SK-N-SH (cell line): ENCODE results near the gene RARG. TPM values are rescaled to one million over a fixed set of nuclear protein-coding genes. Genes with fewer than 3 reads are reported as not detected.

Source experiments
- CTCF ChIA-PET: fragments of 300-600, 350-600 bp; formaldehyde crosslinking; extraction: SDS; loops from one replicate; lab custom pipeline; 2021; lab: Yijun Ruan, JAX
- POLR2A ChIA-PET: fragments of 350-600 bp; sonication (Branson Sonifier 250); formaldehyde crosslinking; extraction: SDS; loops from one replicate; lab custom pipeline; 2020; ENCODE audit warnings: antibody characterized with exemption, inconsistent platforms; lab: Yijun Ruan, JAX
- DNase-seq: peaks from one replicate; pipeline ENCODE4 v3.0.0; 2012
- H2AFZ ChIP-seq: fragments of 200-600 bp; sonication (generic); 2 replicates; pipeline ENCODE4 v1.8.1; 2016; ENCODE audit warnings: antibody characterized with exemption, mild to moderate bottlenecking, low read depth
- H3F3A ChIP-seq: fragments of 200-600 bp; sonication (generic); replicated peaks from 2 replicates; pipeline ENCODE3; 2016; ENCODE audit warnings: antibody characterized with exemption, mild to moderate bottlenecking; ENCODE audit not compliant: insufficient read depth
- H3K27ac ChIP-seq, 2 experiments: fragments of 200-500 bp in 1 of 2; fragments of 200-600 bp in 1 of 2; sonication (Bioruptor generic) in 1 of 2; sonication (generic), shearing (Covaris generic) in 1 of 2; 2 replicates each; pipeline versions ENCODE4 v1.5.1 to v1.6.1; 2014 to 2016; ENCODE audit warnings: low read depth in 2 of 2, inconsistent platforms in 1 of 2, low read length in 1 of 2, mild to moderate bottlenecking in 1 of 2, mixed read lengths in 1 of 2
- H3K27me3 ChIP-seq: fragments of 200-600 bp; sonication (generic), shearing (Covaris generic); 2 replicates; pipeline ENCODE4 v1.6.1; 2016; ENCODE audit warnings: mixed run types; ENCODE audit not compliant: insufficient read depth
- H3K36me3 ChIP-seq, 2 experiments: fragments of 200-500 bp in 1 of 2; fragments of 200-600 bp in 1 of 2; sonication (Bioruptor generic) in 1 of 2; sonication (generic) in 1 of 2; replicated peaks in 1 of 2; 2 replicates each; pipeline versions ENCODE3 to v1.5.1; 2014 to 2016; ENCODE audit warnings: low read length in 1 of 2, mild to moderate bottlenecking in 1 of 2; ENCODE audit not compliant: insufficient read depth in 2 of 2, control insufficient read depth in 1 of 2
- H3K4me1 ChIP-seq, 2 experiments: fragments of 200-500 bp in 1 of 2; fragments of 200-600 bp in 1 of 2; sonication (Bioruptor generic) in 1 of 2; sonication (generic), shearing (Covaris generic) in 1 of 2; 2 replicates each; pipeline versions ENCODE4 v1.5.1 to v1.6.1; 2014 to 2016; ENCODE audit warnings: low read depth in 1 of 2, low read length in 1 of 2, mixed run types in 1 of 2; ENCODE audit not compliant: insufficient read depth in 2 of 2, control insufficient read depth in 1 of 2
- H3K4me2 ChIP-seq: fragments of 200-600 bp; sonication (generic), shearing (Covaris generic); 2 replicates; pipeline ENCODE4 v1.6.1; 2017; ENCODE audit warnings: mixed run types
- H3K4me3 ChIP-seq, 2 experiments: fragments of 200-500 bp in 1 of 2; fragments of 200-600 bp in 1 of 2; sonication (Bioruptor generic) in 1 of 2; sonication (generic), shearing (Covaris generic) in 1 of 2; 2 replicates each; pipeline versions ENCODE4 v1.5.1 to v1.8.1; 2014 to 2016; ENCODE audit warnings: low read depth in 2 of 2, inconsistent platforms in 1 of 2, low read length in 1 of 2, mild to moderate bottlenecking in 1 of 2, mixed read lengths in 1 of 2, moderate library complexity in 1 of 2
- H3K79me2 ChIP-seq: fragments of 200-600 bp; sonication (generic); 2 replicates; pipeline ENCODE4 v1.8.1; 2017; ENCODE audit warnings: mild to moderate bottlenecking; ENCODE audit not compliant: insufficient read depth
- H3K9ac ChIP-seq: fragments of 200-600 bp; sonication (generic); 2 replicates; pipeline ENCODE4 v1.6.1; 2017; ENCODE audit warnings: mixed run types
- H3K9me2 ChIP-seq: fragments of 200-600 bp; sonication (generic); 2 replicates; pipeline ENCODE4 v1.6.1; 2017; ENCODE audit warnings: mixed run types
- H3K9me3 ChIP-seq: fragments of 200-600 bp; sonication (generic); 2 replicates; pipeline ENCODE4 v1.6.1; 2017; ENCODE audit warnings: mixed run types, mild to moderate bottlenecking, moderate library complexity
- H4K20me1 ChIP-seq: fragments of 200-600 bp; sonication (generic); 2 replicates; pipeline ENCODE4 v1.6.1; 2017; ENCODE audit warnings: mild to moderate bottlenecking, mixed run types; ENCODE audit not compliant: insufficient read depth
- EP300 ChIP-seq, 2 experiments: IDR thresholded peaks; 2 replicates each; pipeline versions ENCODE4 v1.4.0 to v1.6.1; 2012; ENCODE audit warnings: borderline replicate concordance in 1 of 2, low read depth in 1 of 2, low read length in 1 of 2
- FOXJ3 ChIP-seq: sonication (generic); formaldehyde crosslinking; IDR thresholded peaks from 2 replicates; pipeline ENCODE4 v1.5.1; 2020; ENCODE audit warnings: mild to moderate bottlenecking, missing genetic modification reagents
- FOXM1 ChIP-seq: IDR thresholded peaks from 2 replicates; pipeline ENCODE4 v1.4.0; 2012; ENCODE audit warnings: low read depth, mild to moderate bottlenecking
- GABPA ChIP-seq: IDR thresholded peaks from 2 replicates; pipeline ENCODE4 v1.4.0; 2012; ENCODE audit warnings: low read depth, mild to moderate bottlenecking
- JUND ChIP-seq: IDR thresholded peaks from 2 replicates; pipeline ENCODE4 v1.4.0; 2012
- MXI1 ChIP-seq: IDR thresholded peaks from 2 replicates; pipeline ENCODE4 v1.6.1; 2012; ENCODE audit warnings: mild to moderate bottlenecking, low read depth, low read length, improper control_type of control experiment
- NFIC ChIP-seq: IDR thresholded peaks from 2 replicates; pipeline ENCODE4 v1.4.0; 2012; ENCODE audit warnings: borderline replicate concordance
- NRF1 ChIP-seq: IDR thresholded peaks from 2 replicates; pipeline ENCODE4 v1.6.1; 2012; ENCODE audit warnings: low read depth, mild to moderate bottlenecking, low read length
- POLR2AphosphoS5 ChIP-seq: IDR thresholded peaks from 2 replicates; pipeline ENCODE4 v1.6.1; 2012; ENCODE audit warnings: low read depth, low read length
- RCOR1 ChIP-seq: fragments of 150-350 bp; IDR thresholded peaks from 2 replicates; pipeline ENCODE4 v1.6.1; 2017; ENCODE audit warnings: antibody characterized with exemption, low read length
- RXRA ChIP-seq: IDR thresholded peaks from 2 replicates; pipeline ENCODE4 v1.4.0; 2012; ENCODE audit warnings: low read depth, mild to moderate bottlenecking, borderline replicate concordance
- TAF1 ChIP-seq: IDR thresholded peaks from 2 replicates; pipeline ENCODE4 v1.6.1; 2012; ENCODE audit warnings: low read depth, mild to moderate bottlenecking, low read length, moderate library complexity, borderline replicate concordance
- TCF12 ChIP-seq: IDR thresholded peaks from 2 replicates; pipeline ENCODE4 v1.4.0; 2012
- WGBS: methylation state at CpG from one replicate; pipeline ENCODE4 v1.1.6; 2017; ENCODE audit warnings: low lambda C conversion rate; 5-methylcytosine and 5-hydroxymethylcytosine counted together
- polyA plus RNA-seq, 3 experiments: library from polyadenylated mRNA; depleted of rRNA; stranded (reverse); fragments of >200 nt; gene quantifications; 2 replicates each; pipeline ENCODE4 v1.2.3, GENCODE V29; 2012
- TF ChIP-seq, protein P1 (sequence below): IDR thresholded peaks from 2 replicates; pipeline ENCODE4 v1.4.0; 2012; ENCODE audit warnings: low read depth, borderline replicate concordance
- TF ChIP-seq, protein P2 (sequence below): IDR thresholded peaks from 2 replicates; pipeline ENCODE4; 2012
- TF ChIP-seq, protein P3 (sequence below): IDR thresholded peaks from 2 replicates; pipeline ENCODE4 v1.4.0; 2012; ENCODE audit warnings: low read depth
- TF ChIP-seq, protein P4 (sequence below): fragments of 200-600 bp; sonication (generic); IDR thresholded peaks from 2 replicates; pipeline ENCODE4 v1.6.1; 2017; ENCODE audit warnings: antibody characterized with exemption, mild to moderate bottlenecking, moderate library complexity
- TF ChIP-seq, protein P5 (sequence below): fragments of 150-350 bp; IDR thresholded peaks from 2 replicates; pipeline ENCODE4 v1.6.1; 2016; ENCODE audit warnings: mild to moderate bottlenecking, low read depth, low read length
- TF ChIP-seq, protein P6 (sequence below): IDR thresholded peaks from 2 replicates; pipeline ENCODE4 v1.4.0; 2012; ENCODE audit warnings: low read depth, borderline replicate concordance

The RARG gene
- polyA plus RNA-seq, 1 of the 3 experiments (the other 2 are of a cell fraction): 36.6 TPM

DNA sequence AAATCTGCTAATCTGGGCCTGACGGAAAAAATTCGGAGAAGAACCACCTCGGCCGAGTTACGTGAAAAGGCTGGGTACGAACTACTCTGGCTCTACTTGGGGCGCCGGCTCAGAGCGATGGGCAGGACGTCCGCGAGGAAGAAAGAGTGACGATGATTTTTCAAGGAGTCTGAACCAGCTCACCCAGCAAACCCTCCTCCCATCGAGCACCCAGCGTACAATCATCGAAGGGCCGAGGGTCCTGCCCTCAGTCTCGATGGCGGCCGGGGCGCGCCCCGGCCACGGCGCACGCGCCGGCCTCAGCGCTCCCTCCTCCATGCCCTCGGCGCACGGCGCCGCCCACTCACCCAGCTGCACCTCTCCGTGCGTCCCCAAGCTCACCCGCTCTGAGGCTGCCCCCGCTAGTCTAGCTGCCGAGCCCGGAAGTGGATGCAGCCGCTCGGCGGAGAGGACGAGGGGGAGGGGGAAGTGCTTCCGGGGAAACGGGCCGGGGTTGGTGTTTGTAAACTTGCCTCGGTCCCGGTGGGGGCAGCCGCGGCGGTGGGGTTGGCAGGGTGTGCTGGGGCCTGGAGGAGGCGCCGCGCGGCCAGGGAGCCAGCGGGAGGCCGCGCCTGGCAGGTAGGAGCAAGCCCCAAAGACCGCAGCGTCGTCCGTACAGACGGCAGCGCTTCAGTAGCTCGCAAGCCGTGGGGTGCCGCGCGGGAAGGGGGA is 51.6 kb downstream of the RARG start, which contains the start of the genes CSAD and ZNF740 (continued):
- no peak for TF ChIP-seq FOXJ3 (CRISPR knock-in tag)
- TF ChIP-seq RCOR1: no peak; the same call in 1 of the 2 replicates
- TF ChIP-seq TAF1: peak; percentile 62; the same call in 1 of the 2 replicates
- 0 out of 4 replicates have a peak, but pooled peaks of 1 of the 2 experiments have one; percentile 6 for TF ChIP-seq EP300 (IDR thresholded peaks at IDR 0.05; ENCODE audit: borderline replicate concordance in 1 of 2, low read depth in 1 of 2, low read length in 1 of 2)
- peak; percentile 61 for TF ChIP-seq TCF12
- TF ChIP-seq, protein P1, sequence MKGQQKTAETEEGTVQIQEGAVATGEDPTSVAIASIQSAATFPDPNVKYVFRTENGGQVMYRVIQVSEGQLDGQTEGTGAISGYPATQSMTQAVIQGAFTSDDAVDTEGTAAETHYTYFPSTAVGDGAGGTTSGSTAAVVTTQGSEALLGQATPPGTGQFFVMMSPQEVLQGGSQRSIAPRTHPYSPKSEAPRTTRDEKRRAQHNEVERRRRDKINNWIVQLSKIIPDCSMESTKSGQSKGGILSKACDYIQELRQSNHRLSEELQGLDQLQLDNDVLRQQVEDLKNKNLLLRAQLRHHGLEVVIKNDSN: peak; percentile 46; the same call in 1 of the 2 replicates
- no peak for TF ChIP-seq NFIC
- TF ChIP-seq NRF1: peak; percentile 95
- TF ChIP-seq GABPA: peak; percentile 98
- peak; percentile 66 for TF ChIP-seq POLR2AphosphoS5
- TF ChIP-seq, protein P2, sequence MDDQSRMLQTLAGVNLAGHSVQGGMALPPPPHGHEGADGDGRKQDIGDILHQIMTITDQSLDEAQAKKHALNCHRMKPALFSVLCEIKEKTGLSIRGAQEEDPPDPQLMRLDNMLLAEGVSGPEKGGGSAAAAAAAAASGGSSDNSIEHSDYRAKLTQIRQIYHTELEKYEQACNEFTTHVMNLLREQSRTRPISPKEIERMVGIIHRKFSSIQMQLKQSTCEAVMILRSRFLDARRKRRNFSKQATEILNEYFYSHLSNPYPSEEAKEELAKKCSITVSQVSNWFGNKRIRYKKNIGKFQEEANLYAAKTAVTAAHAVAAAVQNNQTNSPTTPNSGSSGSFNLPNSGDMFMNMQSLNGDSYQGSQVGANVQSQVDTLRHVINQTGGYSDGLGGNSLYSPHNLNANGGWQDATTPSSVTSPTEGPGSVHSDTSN: 0 out of 2 replicates have a peak, but pooled peaks have one; percentile 5
- TF ChIP-seq, protein P3, sequence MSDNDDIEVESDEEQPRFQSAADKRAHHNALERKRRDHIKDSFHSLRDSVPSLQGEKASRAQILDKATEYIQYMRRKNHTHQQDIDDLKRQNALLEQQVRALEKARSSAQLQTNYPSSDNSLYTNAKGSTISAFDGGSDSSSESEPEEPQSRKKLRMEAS: peak; percentile 74; the same call in 1 of the 2 replicates
- TF ChIP-seq, all 33 proteins: peak for 14

DNA sequence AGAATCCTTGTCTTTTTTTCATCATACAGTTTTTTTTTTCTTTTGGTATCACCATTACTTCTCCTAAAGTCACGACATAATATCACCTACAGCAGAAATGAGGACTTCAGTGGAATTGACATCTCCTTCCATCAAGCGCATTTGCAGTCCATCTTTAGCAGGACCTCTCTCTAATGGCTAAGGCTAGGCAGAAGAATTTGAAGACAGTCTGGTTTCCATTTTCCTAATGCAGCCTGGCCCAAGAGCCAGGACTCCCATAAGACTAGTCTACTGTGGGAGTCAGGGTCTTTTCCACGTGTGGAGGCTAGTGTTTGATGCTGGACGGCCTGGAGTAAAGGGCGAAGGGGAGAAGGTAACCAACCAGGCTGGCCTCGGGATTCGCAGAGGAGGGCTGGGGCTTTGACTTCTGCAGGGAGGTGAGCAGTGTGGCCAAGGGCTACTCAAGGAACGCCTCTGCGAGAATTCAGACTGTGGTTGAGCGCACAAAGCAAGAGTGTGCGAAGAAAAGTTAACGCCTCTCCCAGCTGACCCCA is 52.3 kb downstream of the RARG start:
- peak; percentile 53 for DNase-seq
- Histone ChIP-seq H3K36me3 (peaks cover 25 to 27% of the 10 kb centered on the region in 2 experiments), H4K20me1 (no peaks in the 10 kb centered on the region; the same call in 1 of the 2 replicates), H3K27me3 (no peaks in the 10 kb centered on the region), H3F3A (peaks cover 31% of the 10 kb centered on the region), H3K79me2 (peaks cover 37% of the 10 kb centered on the region), H3K9me2 (no peaks in the 10 kb centered on the region), H2AFZ (peak overlapping the region; percentile 85), H3K4me1 (peaks cover 24 to 25% of the 10 kb centered on the region in 2 experiments; a peak in 3 of 4 replicates), H3K4me2 (peak overlapping the region; percentile 97), H3K27ac (peak overlapping the region; percentile 89 to 97), H3K9ac (peak overlapping the region; percentile 83), H3K4me3 (peak overlapping the region; percentile 77 to 78), H3K9me3 (no peaks in the 10 kb centered on the region)
- TF ChIP-seq FOXM1 (no peak), POLR2AphosphoS5 (no peak), JUND (no peak), RXRA (no peak), MXI1 (no peak), TAF1 (no peak), NRF1 (no peak), GABPA (no peak)
- TF ChIP-seq, protein P4, sequence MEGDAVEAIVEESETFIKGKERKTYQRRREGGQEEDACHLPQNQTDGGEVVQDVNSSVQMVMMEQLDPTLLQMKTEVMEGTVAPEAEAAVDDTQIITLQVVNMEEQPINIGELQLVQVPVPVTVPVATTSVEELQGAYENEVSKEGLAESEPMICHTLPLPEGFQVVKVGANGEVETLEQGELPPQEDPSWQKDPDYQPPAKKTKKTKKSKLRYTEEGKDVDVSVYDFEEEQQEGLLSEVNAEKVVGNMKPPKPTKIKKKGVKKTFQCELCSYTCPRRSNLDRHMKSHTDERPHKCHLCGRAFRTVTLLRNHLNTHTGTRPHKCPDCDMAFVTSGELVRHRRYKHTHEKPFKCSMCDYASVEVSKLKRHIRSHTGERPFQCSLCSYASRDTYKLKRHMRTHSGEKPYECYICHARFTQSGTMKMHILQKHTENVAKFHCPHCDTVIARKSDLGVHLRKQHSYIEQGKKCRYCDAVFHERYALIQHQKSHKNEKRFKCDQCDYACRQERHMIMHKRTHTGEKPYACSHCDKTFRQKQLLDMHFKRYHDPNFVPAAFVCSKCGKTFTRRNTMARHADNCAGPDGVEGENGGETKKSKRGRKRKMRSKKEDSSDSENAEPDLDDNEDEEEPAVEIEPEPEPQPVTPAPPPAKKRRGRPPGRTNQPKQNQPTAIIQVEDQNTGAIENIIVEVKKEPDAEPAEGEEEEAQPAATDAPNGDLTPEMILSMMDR: no peak
- TF ChIP-seq, protein P5, sequence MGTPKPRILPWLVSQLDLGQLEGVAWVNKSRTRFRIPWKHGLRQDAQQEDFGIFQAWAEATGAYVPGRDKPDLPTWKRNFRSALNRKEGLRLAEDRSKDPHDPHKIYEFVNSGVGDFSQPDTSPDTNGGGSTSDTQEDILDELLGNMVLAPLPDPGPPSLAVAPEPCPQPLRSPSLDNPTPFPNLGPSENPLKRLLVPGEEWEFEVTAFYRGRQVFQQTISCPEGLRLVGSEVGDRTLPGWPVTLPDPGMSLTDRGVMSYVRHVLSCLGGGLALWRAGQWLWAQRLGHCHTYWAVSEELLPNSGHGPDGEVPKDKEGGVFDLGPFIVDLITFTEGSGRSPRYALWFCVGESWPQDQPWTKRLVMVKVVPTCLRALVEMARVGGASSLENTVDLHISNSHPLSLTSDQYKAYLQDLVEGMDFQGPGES: no peak
- TF ChIP-seq, protein P6, sequence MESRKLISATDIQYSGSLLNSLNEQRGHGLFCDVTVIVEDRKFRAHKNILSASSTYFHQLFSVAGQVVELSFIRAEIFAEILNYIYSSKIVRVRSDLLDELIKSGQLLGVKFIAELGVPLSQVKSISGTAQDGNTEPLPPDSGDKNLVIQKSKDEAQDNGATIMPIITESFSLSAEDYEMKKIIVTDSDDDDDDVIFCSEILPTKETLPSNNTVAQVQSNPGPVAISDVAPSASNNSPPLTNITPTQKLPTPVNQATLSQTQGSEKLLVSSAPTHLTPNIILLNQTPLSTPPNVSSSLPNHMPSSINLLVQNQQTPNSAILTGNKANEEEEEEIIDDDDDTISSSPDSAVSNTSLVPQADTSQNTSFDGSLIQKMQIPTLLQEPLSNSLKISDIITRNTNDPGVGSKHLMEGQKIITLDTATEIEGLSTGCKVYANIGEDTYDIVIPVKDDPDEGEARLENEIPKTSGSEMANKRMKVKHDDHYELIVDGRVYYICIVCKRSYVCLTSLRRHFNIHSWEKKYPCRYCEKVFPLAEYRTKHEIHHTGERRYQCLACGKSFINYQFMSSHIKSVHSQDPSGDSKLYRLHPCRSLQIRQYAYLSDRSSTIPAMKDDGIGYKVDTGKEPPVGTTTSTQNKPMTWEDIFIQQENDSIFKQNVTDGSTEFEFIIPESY: no peak
- TF ChIP-seq, protein P3: no peak
- WGBS: 22% methylated on average over 12 of the region's 12 CpGs
- CTCF ChIA-PET: interaction anchor here (1.1 to 23.1 kb wide), 8 partner anchors 11 to 165 kb away, joined by 3 to 272 read pairs (median 8); partner anchors contain the start of genes AAAS and ESPL1
- POLR2A ChIA-PET: interaction anchor here (0.7 to 2.1 kb wide), 8 partner anchors 12 to 116 kb away, joined by 3 to 12 read pairs (median 4); partner anchors contain the start of genes PFDN5 and SPRYD3
